IMR-90 (cell line): ENCODE data around the gene PTPRG. TPM values are rescaled to one million over a fixed set of nuclear protein-coding genes. Genes with fewer than 3 reads are reported as not detected.

ENCODE experiments used
- ATAC-seq: fragments of 200-7000 bp; cut with Tn5 transposase; 2 replicates; pipeline ENCODE4 v1.9.1; 2020; ENCODE audit warnings: low read depth, mild to moderate bottlenecking, moderate library complexity
- BruUV-seq: library from RNA; stranded (reverse); fragments of 400-500 nt; replicated peaks from 2 replicates; lab custom pipeline; 2021; lab: Mats Ljungman, UMichigan
- CTCF ChIA-PET: fragments of 300-600 bp; formaldehyde crosslinking; extraction: SDS; loops from one replicate; lab custom pipeline; 2021; ENCODE audit warnings: antibody characterized with exemption; lab: Yijun Ruan, JAX
- POLR2A ChIA-PET: fragments of 300-600 bp; sonication (Branson Sonifier 250); formaldehyde crosslinking; loops from one replicate; lab custom pipeline; 2022; ENCODE audit warnings: antibody characterized with exemption; ENCODE audit not compliant: unreplicated experiment; lab: Charles Lee
- DNase-seq: peaks from one replicate; pipeline ENCODE4 v3.0.0; 2013
- H2AFZ ChIP-seq: replicated peaks from 2 replicates; pipeline ENCODE3; 2013; ENCODE audit warnings: low read length, mild to moderate bottlenecking; ENCODE audit not compliant: poor library complexity
- H2AK5ac ChIP-seq: 2 replicates; pipeline ENCODE4 v1.6.1; 2013; ENCODE audit warnings: low read depth, low read length, inconsistent platforms
- H2AK9ac ChIP-seq: replicated peaks from 2 replicates; pipeline ENCODE3; 2013; ENCODE audit warnings: mild to moderate bottlenecking, low read depth, low read length, moderate library complexity; ENCODE audit not compliant: poor library complexity
- H2BK120ac ChIP-seq: 2 replicates; pipeline ENCODE4 v1.6.1; 2013; ENCODE audit warnings: low read depth, low read length, inconsistent platforms
- H2BK15ac ChIP-seq: 3 replicates; pipeline ENCODE4 v1.6.1; 2013; ENCODE audit warnings: low read depth, low read length, inconsistent platforms
- H2BK20ac ChIP-seq: 2 replicates; pipeline ENCODE4 v1.6.1; 2013; ENCODE audit warnings: low read depth, mild to moderate bottlenecking, inconsistent platforms, low read length, moderate library complexity
- H2BK5ac ChIP-seq: 2 replicates; pipeline ENCODE4 v1.6.1; 2013; ENCODE audit warnings: mild to moderate bottlenecking, low read depth, low read length, inconsistent platforms; ENCODE audit not compliant: poor library complexity, severe bottlenecking
- H3K14ac ChIP-seq: replicated peaks from 2 replicates; pipeline ENCODE4 v1.6.1; 2013; ENCODE audit warnings: low read depth, low read length, inconsistent platforms
- H3K18ac ChIP-seq: 2 replicates; pipeline ENCODE4 v1.6.1; 2013; ENCODE audit warnings: low read depth, low read length, control low read depth
- H3K23ac ChIP-seq: 2 replicates; pipeline ENCODE4 v1.6.1; 2013; ENCODE audit warnings: low read depth, low read length, inconsistent platforms
- H3K27ac ChIP-seq: 2 replicates; pipeline ENCODE4 v1.5.1; 2013; ENCODE audit warnings: mild to moderate bottlenecking, control low read depth, low read length; ENCODE audit not compliant: insufficient read depth
- H3K27me3 ChIP-seq: 2 replicates; pipeline ENCODE4 v1.6.1; 2013; ENCODE audit warnings: low read length; ENCODE audit not compliant: control insufficient read depth, insufficient read depth
- H3K36me3 ChIP-seq: 2 replicates; pipeline ENCODE4 v1.6.1; 2013; ENCODE audit warnings: low read length, mixed read lengths; ENCODE audit not compliant: control insufficient read depth, insufficient read depth
- H3K4ac ChIP-seq: 2 replicates; pipeline ENCODE4 v1.6.1; 2013; ENCODE audit warnings: low read depth, low read length, inconsistent platforms
- H3K4me1 ChIP-seq: 2 replicates; pipeline ENCODE4 v1.6.1; 2013; ENCODE audit warnings: low read length, mixed read lengths; ENCODE audit not compliant: control insufficient read depth, insufficient read depth
- H3K4me2 ChIP-seq: 2 replicates; pipeline ENCODE4 v1.6.1; 2013; ENCODE audit warnings: low read depth, mild to moderate bottlenecking, control low read depth, low read length, moderate library complexity
- H3K4me3 ChIP-seq: 2 replicates; pipeline ENCODE4 v1.5.1; 2013; ENCODE audit warnings: low read depth, mild to moderate bottlenecking, control low read depth, low read length, moderate library complexity; ENCODE audit not compliant: insufficient read depth
- H3K56ac ChIP-seq: 2 replicates; pipeline ENCODE4 v1.6.1; 2013; ENCODE audit warnings: low read length, inconsistent platforms; ENCODE audit not compliant: insufficient read depth; ENCODE audit errors: extremely low read depth
- H3K79me1 ChIP-seq, 2 experiments: 2 replicates each; pipeline ENCODE4 v1.6.1; 2013; ENCODE audit warnings: low read length in 2 of 2, inconsistent platforms in 1 of 2, low read depth in 1 of 2
- H3K9ac ChIP-seq: 2 replicates; pipeline ENCODE4 v1.6.1; 2013; ENCODE audit warnings: low read depth, low read length, control low read depth
- H3K9me1 ChIP-seq: 2 replicates; pipeline ENCODE4 v1.6.1; 2013; ENCODE audit warnings: low read length, inconsistent platforms; ENCODE audit not compliant: insufficient read depth
- H3K9me3 ChIP-seq: 2 replicates; pipeline ENCODE4 v1.6.1; 2013; ENCODE audit warnings: low read length; ENCODE audit not compliant: control insufficient read depth, insufficient read depth
- H4K20me1 ChIP-seq: 2 replicates; pipeline ENCODE4 v1.6.1; 2013; ENCODE audit warnings: low read length, inconsistent platforms; ENCODE audit not compliant: insufficient read depth
- H4K5ac ChIP-seq: 2 replicates; pipeline ENCODE4 v1.6.1; 2013; ENCODE audit warnings: mild to moderate bottlenecking, low read depth, low read length, control low read depth
- H4K8ac ChIP-seq, 2 experiments: 2 replicates each; pipeline ENCODE4 v1.6.1; 2013; ENCODE audit warnings: low read depth in 2 of 2, low read length in 2 of 2, control low read depth in 1 of 2, inconsistent platforms in 1 of 2
- H4K91ac ChIP-seq: 2 replicates; pipeline ENCODE4 v1.6.1; 2013; ENCODE audit warnings: low read depth, low read length, inconsistent platforms; ENCODE audit not compliant: insufficient read depth
- BHLHE40 ChIP-seq: fragments of 150-350 bp; IDR thresholded peaks from 2 replicates; pipeline ENCODE4 v1.6.1; 2016; ENCODE audit warnings: mild to moderate bottlenecking, low read depth, low read length
- CEBPB ChIP-seq: IDR thresholded peaks from 2 replicates; pipeline ENCODE4 v1.6.1; 2012; ENCODE audit warnings: low read depth, low read length, improper control_type of control experiment
- ELK1 ChIP-seq: fragments of 150-350 bp; IDR thresholded peaks from 2 replicates; pipeline ENCODE4 v1.6.1; 2016; ENCODE audit warnings: low read depth, mild to moderate bottlenecking, low read length, moderate library complexity, borderline replicate concordance
- NFE2L2 ChIP-seq: fragments of 150-350 bp; IDR thresholded peaks from 2 replicates; pipeline ENCODE4 v1.6.1; 2016; ENCODE audit warnings: low read depth, mild to moderate bottlenecking, low read length
- RAD21 ChIP-seq: IDR thresholded peaks from 2 replicates; pipeline ENCODE4 v1.6.1; 2012; ENCODE audit warnings: low read length, improper control_type of control experiment
- RCOR1 ChIP-seq: IDR thresholded peaks from 2 replicates; pipeline ENCODE4 v1.6.1; 2012; ENCODE audit warnings: mild to moderate bottlenecking, low read length, improper control_type of control experiment; ENCODE audit not compliant: insufficient replicate concordance
- WGBS, 2 experiments: methylation state at CpG; one replicate each; pipeline versions ENCODE4 v1.1.5 to v1.1.7; 2013; ENCODE audit warnings: missing lambda C conversion rate in 2 of 2; ENCODE audit not compliant: insufficient read length in 1 of 2; ENCODE audit errors: extremely low coverage in 2 of 2; 5-methylcytosine and 5-hydroxymethylcytosine counted together
- dilution Hi-C: fragments of 300-500 bp; cut with HindIII; formaldehyde crosslinking; loops from one replicate; pipeline ENCODE4 v1.14.3; 2018; ENCODE audit warnings: low sequenced_read_pairs; ENCODE audit not compliant: unreplicated experiment
- in situ Hi-C: fragments of 300-500 bp; cut with MboI; formaldehyde crosslinking; loops from 3 replicates; pipeline ENCODE4 v1.14.3; 2019; ENCODE audit warnings: low sequenced_read_pairs, inconsistent platforms, mixed read lengths
- intact Hi-C: fragments of 100-400 bp; cut with micrococcal nuclease; formaldehyde crosslinking; loops from 2 replicates; pipeline ENCODE4 v1.10.0; 2022
- polyA plus RNA-seq, 3 experiments: library from polyadenylated mRNA; depleted of rRNA; stranded (reverse); fragments of >200 nt; gene quantifications; 2 replicates each; pipeline ENCODE4 v1.2.3, GENCODE V29; 2012; ENCODE audit warnings: low replicate concordance in 1 of 3
- total RNA-seq: library from RNA; depleted of rRNA; stranded (reverse); fragments of >200 nt; gene quantifications from 2 replicates; pipeline ENCODE4 v1.2.3, GENCODE V29; 2012

The PTPRG gene
- total and polyA plus RNA-seq, 2 of the 4 experiments (the other 2 are of a cell fraction): 7.7 to 31.0 TPM

- no peak overlapping the region for H3K4ac ChIP-seq
- no peak overlapping the region for H3K14ac ChIP-seq
- H4K91ac ChIP-seq: no peak overlapping the region
- H3K9me1 ChIP-seq: no peaks in the 10 kb centered on the region; the same call in 1 of the 2 replicates
- H2BK15ac ChIP-seq: no peak overlapping the region
- H3K56ac ChIP-seq: no peak overlapping the region
- no peak overlapping the region for H2AK5ac ChIP-seq
- H2AFZ ChIP-seq: no peak overlapping the region
- H3K4me1 ChIP-seq: no peaks in the 10 kb centered on the region
- peaks cover 0 to 7% of the 10 kb centered on the region in 2 experiments; a peak in 3 of 4 replicates for H3K79me1 ChIP-seq
- no peak overlapping the region for H4K8ac ChIP-seq
- in situ Hi-C loops (no loop called here), intact Hi-C loops (no loop called here), dilution Hi-C loops (no loop called here)
- no peak for TF ChIP-seq RAD21
- no peak for TF ChIP-seq CEBPB
- TF ChIP-seq NFE2L2: no peak
- TF ChIP-seq BHLHE40: no peak
- TF ChIP-seq RCOR1: no peak
- no peak for TF ChIP-seq ELK1
- H3K27ac ChIP-seq: no peak overlapping the region
- H3K36me3 ChIP-seq: no peaks in the 10 kb centered on the region
- DNase-seq: no peak
- H3K4me3 ChIP-seq: no peak overlapping the region
- POLR2A ChIA-PET: no interaction called here
- no peak overlapping the region for H3K4me2 ChIP-seq
- H4K5ac ChIP-seq: no peak overlapping the region
- no peak overlapping the region for H3K18ac ChIP-seq
- no peaks in the 10 kb centered on the region for H3K27me3 ChIP-seq
- no peak overlapping the region for H3K9ac ChIP-seq
- no peak overlapping the region for H3K23ac ChIP-seq
- 92% methylated on average over 2 of the region's 8 CpGs; no CpG with 5 or more reads in 1 of the 2 experiments for WGBS, 2 experiments
- no TSS peak for BruUV-seq
- CTCF ChIA-PET: no interaction called here
- no peak overlapping the region for H2BK120ac ChIP-seq
- H2AK9ac ChIP-seq: no peak overlapping the region
- no peak overlapping the region for H2BK20ac ChIP-seq
- no peak for ATAC-seq
- no peaks in the 10 kb centered on the region for H4K20me1 ChIP-seq
- no peak overlapping the region for H2BK5ac ChIP-seq
- H3K9me3 ChIP-seq: no peaks in the 10 kb centered on the region
Observed at GRCh38 chr3:62093025-62093424, 531.7 kb downstream of the PTPRG start.
